SU-DHL-6 (cell line): Measurements from ENCODE around the gene MAK.
A peak's percentile ranks its signal among the peaks of the same experiment; 100 is the strongest.
"Not testable (repeated sequence)": the region's sequence is repeated elsewhere in the genome, so short reads cannot be mapped to it uniquely, and the experiment has no call there.

Experiments
- H2AFZ ChIP-seq: fragments of 200-600 bp; sonication (generic); 2 replicates; pipeline ENCODE4 v1.6.1; 2014; ENCODE audit warnings: low read depth, mild to moderate bottlenecking, moderate library complexity, mixed read lengths, antibody characterized with exemption, low read length; ENCODE audit not compliant: severe bottlenecking
- H3F3A ChIP-seq: fragments of 200-600 bp; shearing (Covaris generic); 2 replicates; pipeline ENCODE4 v1.6.0; 2016; ENCODE audit warnings: antibody characterized with exemption, mild to moderate bottlenecking; ENCODE audit not compliant: insufficient read depth
- H3K27ac ChIP-seq: fragments of 200-600 bp; sonication (generic); 2 replicates; pipeline ENCODE4 v1.5.1; 2016; ENCODE audit warnings: low read depth, mild to moderate bottlenecking, low read length, moderate library complexity, mixed read lengths
- H3K27me3 ChIP-seq: fragments of 200-600 bp; sonication (generic), shearing (Covaris generic); 2 replicates; pipeline ENCODE4 v1.6.0; 2014; ENCODE audit warnings: mild to moderate bottlenecking, low read length
- H3K36me3 ChIP-seq: fragments of 200-600 bp; sonication (generic); 2 replicates; pipeline ENCODE4 v1.6.1; 2014; ENCODE audit warnings: mild to moderate bottlenecking, low read length, mixed read lengths
- H3K4me2 ChIP-seq: fragments of 300-600, 200-600 bp; shearing (Covaris generic), sonication (generic); 2 replicates; pipeline ENCODE4 v1.6.0; 2014; ENCODE audit warnings: low read length, low read depth, mild to moderate bottlenecking; ENCODE audit not compliant: poor library complexity, severe bottlenecking
- H3K4me3 ChIP-seq: fragments of 200-600 bp; sonication (generic); 2 replicates; pipeline ENCODE4 v1.5.1; 2014; ENCODE audit warnings: antibody characterized with exemption, low read length, mild to moderate bottlenecking, mixed read lengths; ENCODE audit not compliant: insufficient read depth, poor library complexity, severe bottlenecking
- H3K79me2 ChIP-seq: fragments of 200-600 bp; sonication (generic); 2 replicates; pipeline ENCODE4 v1.6.1; 2014; ENCODE audit warnings: mild to moderate bottlenecking, low read length, moderate library complexity; ENCODE audit not compliant: insufficient read depth
- H3K9ac ChIP-seq: fragments of 200-600 bp; sonication (generic); 2 replicates; pipeline ENCODE4 v1.7.0; 2014; ENCODE audit warnings: mild to moderate bottlenecking, low read length
- H3K9me2 ChIP-seq: fragments of 200-600 bp; sonication (generic); replicated peaks from 2 replicates; pipeline ENCODE4 v1.6.1; 2014; ENCODE audit warnings: low read length; ENCODE audit not compliant: insufficient read depth
- H3K9me3 ChIP-seq: fragments of 200-600 bp; sonication (generic); 2 replicates; pipeline ENCODE4 v1.6.1; 2014; ENCODE audit warnings: low read length, mixed read lengths; ENCODE audit not compliant: insufficient read depth
- H4K20me1 ChIP-seq: fragments of 200-600 bp; sonication (generic); 2 replicates; pipeline ENCODE4 v1.6.1; 2014; ENCODE audit warnings: low read depth, mild to moderate bottlenecking, antibody characterized with exemption, low read length, moderate library complexity, mixed read lengths
- EZH2phosphoT487 ChIP-seq: fragments of 200-600 bp; sonication (generic), shearing (Covaris generic); conservative IDR thresholded peaks from 2 replicates; pipeline ENCODE4 v1.6.1; 2018; ENCODE audit warnings: mild to moderate bottlenecking, antibody characterized with exemption, low read length, moderate library complexity, mixed read lengths
- TF ChIP-seq, protein P1 (sequence below): fragments of 200-600 bp; sonication (generic); IDR thresholded peaks from one replicate; pipeline ENCODE4 v1.5.1; 2017; ENCODE audit warnings: antibody characterized with exemption, mild to moderate bottlenecking, low read length, moderate library complexity; ENCODE audit not compliant: insufficient read depth, poor library complexity, severe bottlenecking

Gene MAK

DNA sequence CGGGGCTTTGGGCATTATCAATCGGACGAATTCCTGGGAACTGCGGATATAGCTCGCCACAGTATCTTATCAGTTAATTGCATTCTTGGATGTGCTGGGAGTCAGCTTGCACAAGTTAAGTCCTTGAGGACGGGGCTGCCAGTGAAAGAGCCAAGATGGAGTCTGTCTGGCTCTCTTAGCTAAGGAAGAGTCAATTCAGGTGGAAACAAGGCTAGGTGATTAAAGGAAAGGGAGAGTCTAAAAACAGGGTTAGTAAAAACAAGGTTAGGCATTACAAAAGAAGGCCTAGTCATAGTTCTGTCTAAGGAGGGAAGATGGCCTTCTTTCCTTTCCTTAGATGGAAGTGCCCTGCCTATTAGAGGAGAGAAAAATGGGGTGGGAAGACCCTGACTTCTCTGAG is 87.8 kb downstream of the MAK start:
- Histone ChIP-seq H3F3A (peaks cover 12% of the 10 kb centered on the region), H3K36me3 (peaks cover 19% of the 10 kb centered on the region), H3K79me2 (peaks cover 74% of the 10 kb centered on the region)
- H3K4me2 ChIP-seq, H4K20me1 ChIP-seq, H3K4me3 ChIP-seq, H3K9ac ChIP-seq, H2AFZ ChIP-seq, H3K27ac ChIP-seq, H3K9me2 ChIP-seq, H3K27me3 ChIP-seq, H3K9me3 ChIP-seq: not testable (repeated sequence)

DNA sequence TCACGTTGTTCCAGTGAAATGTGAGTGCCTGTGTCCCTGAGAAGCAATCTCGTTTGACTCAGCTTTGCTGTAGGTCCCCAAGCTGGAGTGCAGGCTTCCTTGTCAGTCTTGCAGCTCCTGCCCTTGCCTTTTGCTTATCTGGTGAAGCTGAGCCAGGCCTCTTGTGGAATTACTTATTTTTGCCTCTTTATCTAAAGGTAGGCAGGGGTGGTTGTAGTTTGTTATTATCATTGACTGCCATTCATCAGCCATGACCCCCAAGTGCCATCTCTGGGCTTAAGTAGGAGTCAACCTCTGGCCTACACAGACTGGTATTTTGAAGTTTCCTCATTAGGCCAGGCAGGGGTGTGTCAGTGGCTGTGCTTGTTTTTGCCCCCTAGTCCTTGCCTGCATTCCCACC is 88.6 kb downstream of the MAK start:
- no peak overlapping the region for H3K4me3 ChIP-seq
- H3K4me2 ChIP-seq: peak overlapping the region; percentile 78
- peaks cover 66% of the 10 kb centered on the region for H3K79me2 ChIP-seq
- TF ChIP-seq, protein P1, sequence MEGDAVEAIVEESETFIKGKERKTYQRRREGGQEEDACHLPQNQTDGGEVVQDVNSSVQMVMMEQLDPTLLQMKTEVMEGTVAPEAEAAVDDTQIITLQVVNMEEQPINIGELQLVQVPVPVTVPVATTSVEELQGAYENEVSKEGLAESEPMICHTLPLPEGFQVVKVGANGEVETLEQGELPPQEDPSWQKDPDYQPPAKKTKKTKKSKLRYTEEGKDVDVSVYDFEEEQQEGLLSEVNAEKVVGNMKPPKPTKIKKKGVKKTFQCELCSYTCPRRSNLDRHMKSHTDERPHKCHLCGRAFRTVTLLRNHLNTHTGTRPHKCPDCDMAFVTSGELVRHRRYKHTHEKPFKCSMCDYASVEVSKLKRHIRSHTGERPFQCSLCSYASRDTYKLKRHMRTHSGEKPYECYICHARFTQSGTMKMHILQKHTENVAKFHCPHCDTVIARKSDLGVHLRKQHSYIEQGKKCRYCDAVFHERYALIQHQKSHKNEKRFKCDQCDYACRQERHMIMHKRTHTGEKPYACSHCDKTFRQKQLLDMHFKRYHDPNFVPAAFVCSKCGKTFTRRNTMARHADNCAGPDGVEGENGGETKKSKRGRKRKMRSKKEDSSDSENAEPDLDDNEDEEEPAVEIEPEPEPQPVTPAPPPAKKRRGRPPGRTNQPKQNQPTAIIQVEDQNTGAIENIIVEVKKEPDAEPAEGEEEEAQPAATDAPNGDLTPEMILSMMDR: no peak
- no peak for TF ChIP-seq EZH2phosphoT487
- H3K27me3 ChIP-seq: no peaks in the 10 kb centered on the region
- no peaks in the 10 kb centered on the region for H4K20me1 ChIP-seq
- H3K9me3 ChIP-seq: no peaks in the 10 kb centered on the region
- no peaks in the 10 kb centered on the region for H3K9me2 ChIP-seq
- H3K36me3 ChIP-seq: peaks cover 11% of the 10 kb centered on the region; the same call in 1 of the 2 replicates
- H3F3A ChIP-seq: peaks cover 15% of the 10 kb centered on the region
- H2AFZ ChIP-seq: no peak overlapping the region
- no peak overlapping the region for H3K27ac ChIP-seq
- peak overlapping the region; percentile 81 for H3K9ac ChIP-seq

- peak within 1 kb of the TSS; percentile 78 for H3K4me2 ChIP-seq
- peaks cover 15% of the 10 kb centered on the region for H3F3A ChIP-seq
- H3K36me3 ChIP-seq: peaks cover 6% of the 10 kb centered on the region; the same call in 1 of the 2 replicates
- no peaks in the 10 kb centered on the region for H3K27me3 ChIP-seq
- peak within 1 kb of the TSS; percentile 81 for H3K9ac ChIP-seq
- H2AFZ ChIP-seq: peak within 1 kb of the TSS; percentile 91
- peak within 1 kb of the TSS; percentile 87 for H3K4me3 ChIP-seq
- no peaks in the 10 kb centered on the region for H4K20me1 ChIP-seq
- no peaks in the 10 kb centered on the region for H3K9me2 ChIP-seq
- TF ChIP-seq EZH2phosphoT487: no peak
- TF ChIP-seq, protein P1: no peak
- H3K9me3 ChIP-seq: no peaks in the 10 kb centered on the region
- H3K79me2 ChIP-seq: peaks cover 42% of the 10 kb centered on the region
- H3K27ac ChIP-seq: peak within 1 kb of the TSS; percentile 53
Observed at GRCh38 chr6:10747251-10747972, 90.9 kb downstream of the MAK start, which contains the start of gene TMEM14B. TSS of gene TMEM14B (plus strand) at chr6:10747805. CDS start at chr6:10749246, 1,441 bp downstream.

DNA sequence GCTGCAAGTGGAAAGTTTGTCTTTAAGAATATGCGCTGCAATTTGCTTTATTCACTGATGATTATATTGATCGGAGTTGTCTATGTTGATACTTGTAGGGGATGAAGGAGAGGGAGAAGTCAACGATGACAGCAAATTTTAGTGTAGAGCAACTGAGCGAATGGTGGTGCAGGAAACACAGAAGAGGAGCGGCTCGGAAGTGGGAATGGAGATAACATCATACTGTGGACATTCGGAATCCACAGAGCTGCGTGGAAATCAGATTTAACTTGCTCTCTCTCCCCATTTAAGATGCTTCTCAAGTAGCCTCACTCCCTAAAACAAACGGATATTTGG is 91.5 kb downstream of the MAK start:
- peaks cover 15% of the 10 kb centered on the region for H3F3A ChIP-seq
- H3K9me2 ChIP-seq: no peaks in the 10 kb centered on the region
- peak overlapping the region; percentile 42 for H3K27ac ChIP-seq
- peak overlapping the region; percentile 87 for H3K4me3 ChIP-seq
- no peaks in the 10 kb centered on the region for H4K20me1 ChIP-seq
- H3K9ac ChIP-seq: peak overlapping the region; percentile 81
- H3K9me3 ChIP-seq: no peaks in the 10 kb centered on the region
- peaks cover 42% of the 10 kb centered on the region for H3K79me2 ChIP-seq
- H3K36me3 ChIP-seq: peaks cover 6% of the 10 kb centered on the region; the same call in 1 of the 2 replicates
- no peak for TF ChIP-seq EZH2phosphoT487
- TF ChIP-seq, protein P1: no peak
- peak overlapping the region; percentile 91 for H2AFZ ChIP-seq
- peak overlapping the region; percentile 75 for H3K4me2 ChIP-seq
- no peaks in the 10 kb centered on the region for H3K27me3 ChIP-seq
